NCI-H69 (cell line): Measurements from ENCODE around the gene OR2T35.
A peak's percentile ranks its signal among the peaks of the same experiment; 100 is the strongest.

ENCODE experiments used
- DNase-seq: peaks from one replicate; lab custom pipeline; 2025; lab: John Stamatoyannopoulos, UW

Gene OR2T35

GRCh38 chr1:248625971-248626370 is 19.1 kb downstream of the OR2T35 start:
- no peak for DNase-seq

GRCh38 chr1:248625166-248625565 is 19.9 kb downstream of the OR2T35 start:
- DNase-seq = no peak

DNA sequence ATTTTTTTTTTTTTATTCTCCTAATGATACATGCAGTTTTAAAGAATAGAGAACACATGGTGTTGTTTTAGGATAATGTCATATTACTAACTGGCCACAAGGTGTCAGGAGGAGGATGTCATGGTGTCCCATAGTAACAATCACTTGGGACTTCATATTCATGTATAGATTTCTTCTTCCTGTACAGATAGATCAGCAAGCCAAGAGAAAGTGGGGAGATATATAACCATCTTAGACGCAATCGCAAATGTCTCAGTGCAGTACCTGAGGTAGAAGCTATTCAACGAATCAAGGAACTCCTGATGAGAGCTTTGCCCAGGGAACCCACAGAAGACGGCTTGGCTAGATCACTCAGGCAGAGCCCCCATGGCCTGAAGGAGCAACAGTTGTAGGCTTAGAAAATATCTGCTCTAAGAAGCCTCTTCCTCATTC is 22.5 kb downstream of the OR2T35 start:
- DNase-seq = peak; percentile 4

GRCh38 chr1:248621770-248622169 is 23.3 kb downstream of the OR2T35 start:
- DNase-seq = no peak

DNA sequence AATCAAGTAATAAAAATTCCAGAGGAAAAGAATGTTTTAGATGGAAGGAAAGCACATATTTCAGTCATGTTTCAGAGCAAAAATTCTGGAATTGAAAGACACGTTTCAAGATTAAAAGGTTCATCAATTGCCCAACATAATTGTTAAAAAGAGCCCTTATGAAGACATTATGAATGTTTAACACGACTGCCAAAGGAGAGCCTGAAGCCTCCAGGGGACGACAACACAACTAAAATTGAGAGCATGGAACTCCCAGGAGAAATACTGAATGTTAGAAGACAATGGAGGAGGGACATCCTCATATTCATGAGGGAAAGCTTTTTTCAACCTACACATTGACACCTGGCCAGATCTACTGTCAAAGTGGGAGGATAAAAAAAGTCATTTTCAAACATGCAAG is 26.2 kb downstream of the OR2T35 start:
- peak; percentile 38 for DNase-seq

DNA sequence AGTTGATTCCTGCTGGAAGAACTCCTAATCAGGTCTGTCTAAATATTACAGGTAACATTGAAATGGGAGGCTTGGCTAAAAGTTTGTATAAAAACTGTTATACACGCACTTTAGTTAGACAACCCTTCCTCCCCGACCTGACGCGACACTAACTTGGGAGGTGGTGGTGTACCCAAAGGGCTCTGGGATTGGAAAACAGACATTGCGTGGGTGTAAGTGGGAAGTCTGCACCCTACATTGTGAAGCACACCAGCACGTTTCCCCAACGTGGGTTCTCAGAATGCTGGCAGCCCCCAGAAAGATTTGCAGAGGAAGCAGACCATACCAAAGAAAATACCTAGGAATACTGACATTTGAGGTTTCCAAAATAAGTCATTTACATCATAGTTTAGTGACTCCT is 27.0 kb downstream of the OR2T35 start:
- DNase-seq = no peak

DNA sequence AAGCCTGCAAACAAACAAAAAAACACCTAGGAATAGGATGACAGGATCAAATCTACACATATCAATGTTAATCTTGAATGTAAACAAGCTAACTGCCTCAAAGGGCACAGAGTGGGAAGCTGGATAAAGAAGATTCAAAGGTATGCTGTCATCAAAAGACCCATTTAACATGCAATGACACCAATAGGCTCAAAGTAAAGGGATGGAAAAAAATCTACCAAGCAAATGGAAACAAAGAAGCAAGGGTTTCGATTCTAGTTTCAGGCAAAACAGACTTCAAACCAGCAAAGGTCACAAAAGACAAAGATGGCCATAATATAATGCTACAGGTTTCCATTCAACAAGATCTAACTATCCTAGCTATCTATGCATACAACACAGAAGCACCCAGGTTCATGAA is 31.3 kb downstream of the OR2T35 start:
- no peak for DNase-seq

DNA sequence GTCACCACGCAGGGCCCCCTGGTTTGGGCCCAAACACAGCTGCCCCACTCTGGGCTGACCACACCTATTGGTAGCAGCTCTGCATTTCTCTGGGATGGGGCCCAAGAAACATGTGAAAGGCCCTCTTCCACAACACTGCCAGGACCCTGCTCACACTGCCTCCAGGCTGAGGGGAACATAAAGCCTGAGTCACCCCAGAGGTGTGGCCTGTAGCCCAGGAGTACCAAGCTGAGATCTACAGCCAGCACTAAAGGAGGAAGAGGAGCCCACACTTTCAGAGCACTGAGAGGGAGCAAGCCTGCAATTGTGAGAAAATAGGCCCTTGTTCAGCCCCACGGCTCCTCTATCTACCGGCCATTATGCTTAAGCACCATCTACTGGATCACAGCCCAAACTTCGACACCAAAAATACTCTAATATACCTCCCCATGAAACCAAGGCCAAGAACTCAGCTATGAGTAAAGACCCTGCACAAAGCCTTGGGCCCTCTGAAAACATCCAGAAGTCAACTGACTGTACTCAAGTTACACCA is 33.1 kb downstream of the OR2T35 start:
- no peak for DNase-seq

DNA sequence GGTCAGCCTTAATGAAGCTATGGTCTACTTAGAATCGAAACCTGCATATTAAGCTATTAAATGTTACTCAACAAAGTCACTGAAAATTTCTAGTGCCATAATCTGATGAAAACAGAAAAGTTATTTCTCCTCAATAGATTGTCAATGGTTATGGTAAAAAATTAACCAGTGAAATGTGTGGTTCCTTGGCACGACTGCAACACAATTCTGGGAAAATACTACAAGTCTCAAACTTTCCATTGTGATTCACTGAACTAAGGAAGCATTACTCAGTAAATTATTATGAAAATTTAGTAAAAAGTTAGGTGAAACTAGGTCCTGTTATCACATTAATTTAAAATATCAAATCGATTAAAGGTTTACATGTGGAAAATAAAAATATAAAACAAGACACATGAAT is 34.8 kb downstream of the OR2T35 start:
- DNase-seq = no peak

DNA sequence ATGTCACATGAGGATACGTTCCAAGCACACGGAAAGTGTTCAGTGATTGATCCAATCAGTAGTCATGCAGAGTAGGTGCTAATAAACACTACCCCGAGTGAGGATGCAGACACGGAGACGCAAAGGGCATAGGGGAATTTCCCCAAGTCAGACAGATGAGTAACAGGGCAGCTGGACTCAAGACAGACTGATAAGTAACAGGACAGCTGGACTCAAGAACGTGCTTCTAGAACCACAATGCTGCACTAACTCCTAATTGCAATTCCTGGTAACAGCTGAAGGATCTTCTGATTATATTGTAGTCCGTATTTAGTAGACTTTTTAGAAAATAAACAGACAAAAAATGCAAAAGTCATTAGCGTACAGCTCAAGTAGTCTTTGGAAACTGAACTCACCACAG is 45.7 kb downstream of the OR2T35 start:
- DNase-seq = no peak

DNA sequence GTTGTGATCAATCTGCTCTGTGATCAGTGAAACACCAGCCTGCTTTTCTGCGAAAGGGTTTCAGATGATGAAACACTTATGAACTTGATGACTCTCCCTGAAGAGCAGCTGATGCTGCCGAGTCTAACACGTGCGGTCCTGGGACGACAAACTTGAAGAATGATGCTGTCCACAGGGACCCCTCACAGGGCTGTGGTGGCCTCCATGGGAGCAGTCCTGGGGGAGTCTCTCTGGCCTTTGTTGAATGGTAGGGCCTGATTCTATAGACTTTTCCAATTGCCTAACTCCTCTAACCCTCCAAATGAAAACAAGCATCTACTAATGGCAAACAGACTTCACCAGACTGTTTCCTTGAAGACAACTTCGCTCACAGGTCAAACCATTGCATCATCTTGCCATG is 47.5 kb downstream of the OR2T35 start, which contains the start of gene OR2T10:
OR2T10 (minus strand) TSS at position 112 of the 400 bp plus-strand sequence. CDS start 3,932 bp downstream, outside the sequence.
- no peak for DNase-seq

GRCh38 chr1:248596615-248597014 is 48.5 kb downstream of the OR2T35 start:
- no peak for DNase-seq

GRCh38 chr1:248593226-248593625 is 51.9 kb downstream of the OR2T35 start:
- no peak for DNase-seq

- no peak for DNase-seq
Measured at GRCh38 chr1:248592655-248593054, 52.4 kb downstream of the OR2T35 start.

GRCh38 chr1:248590055-248590454 is 55.0 kb downstream of the OR2T35 start:
- DNase-seq = no peak

- DNase-seq = no peak
Measured at GRCh38 chr1:248589334-248589733, 55.7 kb downstream of the OR2T35 start.
